ENCODE data around the gene PICK1.
"Not testable (repeated sequence)": the region's sequence is repeated elsewhere in the genome, so short reads cannot be mapped to it uniquely, and the experiment has no call there.

PICK1 gene

DNA sequence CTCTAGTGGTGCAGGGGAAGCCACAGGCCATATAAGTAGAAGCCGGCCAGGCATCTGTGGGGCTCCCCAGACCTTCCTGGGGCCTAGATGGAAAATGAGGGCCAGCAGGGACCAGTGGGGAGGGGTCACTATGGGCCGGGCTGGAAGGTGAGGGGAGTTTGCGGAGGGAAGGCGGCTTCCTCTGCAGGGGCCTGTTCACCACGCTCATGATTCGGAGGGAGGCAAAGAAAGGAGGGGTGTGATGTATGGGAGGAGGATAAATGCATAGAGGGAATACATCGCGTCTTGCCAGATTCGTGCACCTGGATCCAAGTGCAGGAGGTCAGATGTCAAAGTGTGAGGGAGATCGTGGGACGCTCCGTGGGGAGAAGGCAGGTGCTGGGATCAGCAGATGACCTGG lies 19.9 kb downstream of the PICK1 start:
- no peak for DNase-seq

DNA sequence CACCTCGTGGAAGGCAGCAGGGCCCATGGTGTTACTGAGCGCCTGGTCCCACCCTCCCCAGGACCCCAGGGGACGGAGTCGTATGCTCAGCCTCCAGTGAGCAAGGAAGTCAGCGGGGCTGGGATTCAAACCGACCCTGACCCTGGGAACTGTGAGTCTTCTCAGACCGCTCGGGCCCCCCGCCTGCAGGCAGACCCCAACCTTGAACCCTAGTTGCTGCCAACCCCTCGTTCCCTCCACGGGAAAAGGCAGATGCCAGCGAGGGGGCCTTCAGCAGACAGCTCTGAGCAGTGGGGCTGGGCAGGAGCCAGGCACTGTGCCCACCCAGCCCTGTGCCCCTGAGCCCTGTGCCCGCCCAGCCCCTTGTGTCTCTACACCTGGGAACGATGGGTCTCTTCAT lies 20.4 kb downstream of the PICK1 start:
- no peak for DNase-seq

DNA sequence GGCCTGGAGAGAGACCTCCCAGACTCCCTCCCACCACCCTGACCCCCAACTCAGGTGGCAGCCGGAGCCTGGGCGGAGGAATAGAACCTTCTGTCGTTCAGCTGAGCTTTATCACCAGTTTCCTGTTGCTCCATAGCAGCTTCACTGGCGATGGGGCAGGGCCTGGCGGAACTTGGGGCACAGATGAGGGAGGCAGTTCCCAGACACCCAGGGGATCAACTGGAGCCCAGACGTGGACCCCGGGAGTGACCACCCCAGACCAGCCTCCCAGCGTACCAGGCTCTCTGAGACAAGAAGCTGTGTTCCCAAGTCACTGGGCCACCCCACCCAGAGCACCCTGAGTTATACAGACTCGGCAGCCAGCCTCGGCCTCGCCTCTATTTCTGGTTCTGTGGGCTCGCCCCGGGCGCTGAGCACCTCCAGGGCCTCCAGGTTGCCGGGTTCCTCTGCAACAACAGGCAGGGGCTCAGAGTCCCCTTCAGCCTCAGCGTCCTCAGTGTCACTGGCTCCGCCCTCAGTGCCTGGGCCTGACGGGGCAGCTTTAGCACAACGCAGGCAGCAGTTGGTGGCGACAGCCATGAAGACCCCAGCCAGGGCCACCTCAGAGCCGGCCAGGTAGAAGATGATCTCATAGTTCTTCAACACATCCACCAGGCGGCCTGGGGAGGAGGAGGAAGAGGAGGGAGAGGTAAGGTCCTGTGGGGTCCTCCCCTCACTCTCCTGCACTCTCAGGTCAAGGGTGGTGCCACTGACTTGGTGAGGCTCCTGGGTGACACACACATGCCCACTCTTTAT lies 21.0 kb downstream of the PICK1 start:
- no peak for DNase-seq

DNA sequence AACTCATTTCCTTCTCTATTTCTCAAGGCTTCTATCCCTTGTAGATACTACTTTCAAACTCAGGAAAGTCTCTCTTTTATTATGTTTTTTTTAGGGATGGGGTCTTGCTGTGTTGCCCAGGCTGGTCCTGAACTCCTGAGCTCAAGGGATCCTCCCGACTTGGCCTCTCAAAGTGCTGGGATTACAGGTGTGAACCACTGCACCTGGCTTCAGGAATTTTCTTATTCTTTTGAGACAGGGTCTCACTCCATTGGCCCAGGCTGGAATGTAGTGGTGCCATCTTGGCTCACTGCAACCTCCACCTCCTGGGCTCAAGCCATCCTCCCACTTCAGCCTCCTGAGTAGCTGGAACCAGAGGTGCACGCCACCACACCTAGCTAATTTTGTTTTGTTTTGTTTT lies 22.0 kb downstream of the PICK1 start:
- not testable (repeated sequence) for DNase-seq

DNA sequence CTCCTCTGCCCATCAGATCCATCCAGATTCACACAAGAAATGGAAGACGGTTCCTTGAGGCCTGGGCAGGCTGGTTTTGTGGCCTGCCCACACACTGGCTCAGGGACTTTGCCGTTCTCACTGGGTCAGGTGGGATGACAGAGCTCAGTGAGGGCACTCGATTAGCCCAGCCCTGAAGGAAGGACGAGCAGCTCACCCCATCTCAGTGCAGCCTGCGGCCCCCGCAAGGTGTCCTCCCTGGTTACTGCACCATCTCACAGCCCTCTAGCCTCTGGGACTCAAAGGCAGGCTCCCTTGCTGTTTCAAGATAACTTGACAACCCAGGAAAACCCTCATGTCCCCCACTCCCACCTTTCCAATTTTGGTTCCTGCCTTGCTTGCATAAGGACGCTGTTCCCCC lies 22.6 kb downstream of the PICK1 start:
- no peak for DNase-seq

DNA sequence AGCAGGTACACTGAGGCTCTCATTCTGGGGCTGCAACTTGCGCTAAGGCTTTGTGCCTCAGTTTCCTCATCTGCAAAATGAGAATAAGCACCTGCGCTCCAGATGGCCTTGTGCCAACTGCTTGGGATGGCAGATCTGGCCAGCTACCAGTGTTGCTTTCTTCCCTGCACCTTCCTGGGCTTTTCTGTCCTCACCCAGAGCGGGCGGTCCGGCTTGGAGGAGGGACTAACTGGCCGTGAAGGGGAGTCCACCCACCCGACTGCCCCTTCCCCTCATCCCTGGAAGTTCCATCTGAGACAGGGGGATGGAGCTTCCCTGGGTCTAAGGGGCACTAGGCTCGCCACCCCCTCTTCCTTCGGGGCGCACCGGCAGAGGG lies 23.3 kb downstream of the PICK1 start:
- DNase-seq: no peak

DNA sequence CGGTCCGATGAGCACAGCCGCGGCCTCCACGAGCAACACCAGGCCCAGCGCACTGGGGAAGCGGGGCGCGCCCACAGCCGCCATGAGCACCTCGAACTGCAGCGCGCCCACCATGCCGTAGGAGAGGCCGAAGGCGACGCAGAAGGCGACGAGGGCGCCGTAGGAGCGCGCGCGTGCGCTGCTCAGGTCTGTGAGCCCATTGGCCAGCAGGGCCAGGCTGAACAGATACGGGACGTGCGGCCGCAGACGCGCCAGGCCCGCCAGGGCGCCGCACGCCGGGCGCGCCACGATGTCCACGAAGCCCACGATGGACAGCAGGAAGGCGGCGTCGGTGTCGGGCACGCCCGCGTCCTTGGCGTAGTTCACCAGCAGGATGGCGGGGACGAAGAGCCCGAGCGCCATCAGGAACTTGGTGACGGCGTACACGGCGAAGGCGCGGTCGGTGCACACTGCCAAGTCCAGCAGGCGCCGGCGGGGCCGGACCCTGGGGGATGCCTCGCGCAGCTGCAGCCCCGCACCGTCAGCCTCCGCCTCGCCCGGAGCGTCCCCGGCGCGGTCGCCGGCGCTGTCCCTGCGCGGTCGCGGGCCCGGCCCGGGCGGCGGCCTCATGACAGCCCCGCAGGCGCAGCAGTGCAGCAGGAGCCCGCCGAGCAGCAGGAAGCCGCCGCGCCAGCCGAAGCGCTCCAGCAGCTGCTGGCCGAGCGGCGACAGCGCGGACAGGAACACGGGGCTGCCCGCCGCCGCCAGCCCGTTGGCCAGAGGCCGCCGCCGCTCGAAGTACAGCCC lies 23.8 kb downstream of the PICK1 start:
- DNase-seq: no peak

DNA sequence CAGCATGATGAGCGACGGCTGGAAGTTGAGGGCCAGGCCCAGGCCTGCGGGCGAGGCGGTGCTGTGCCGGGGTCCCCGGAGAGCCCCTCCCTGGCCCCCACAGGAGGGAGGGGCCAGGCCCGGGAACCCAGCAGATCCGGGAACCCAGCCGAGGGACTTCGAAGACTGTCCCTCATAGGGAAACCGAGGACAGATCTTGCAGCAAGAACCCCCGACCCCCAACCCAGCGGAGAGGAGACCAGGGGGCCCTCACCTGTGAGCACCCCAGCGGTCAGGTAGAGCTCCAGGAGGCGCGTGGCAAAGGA lies 24.4 kb downstream of the PICK1 start:
- no peak for DNase-seq

DNA sequence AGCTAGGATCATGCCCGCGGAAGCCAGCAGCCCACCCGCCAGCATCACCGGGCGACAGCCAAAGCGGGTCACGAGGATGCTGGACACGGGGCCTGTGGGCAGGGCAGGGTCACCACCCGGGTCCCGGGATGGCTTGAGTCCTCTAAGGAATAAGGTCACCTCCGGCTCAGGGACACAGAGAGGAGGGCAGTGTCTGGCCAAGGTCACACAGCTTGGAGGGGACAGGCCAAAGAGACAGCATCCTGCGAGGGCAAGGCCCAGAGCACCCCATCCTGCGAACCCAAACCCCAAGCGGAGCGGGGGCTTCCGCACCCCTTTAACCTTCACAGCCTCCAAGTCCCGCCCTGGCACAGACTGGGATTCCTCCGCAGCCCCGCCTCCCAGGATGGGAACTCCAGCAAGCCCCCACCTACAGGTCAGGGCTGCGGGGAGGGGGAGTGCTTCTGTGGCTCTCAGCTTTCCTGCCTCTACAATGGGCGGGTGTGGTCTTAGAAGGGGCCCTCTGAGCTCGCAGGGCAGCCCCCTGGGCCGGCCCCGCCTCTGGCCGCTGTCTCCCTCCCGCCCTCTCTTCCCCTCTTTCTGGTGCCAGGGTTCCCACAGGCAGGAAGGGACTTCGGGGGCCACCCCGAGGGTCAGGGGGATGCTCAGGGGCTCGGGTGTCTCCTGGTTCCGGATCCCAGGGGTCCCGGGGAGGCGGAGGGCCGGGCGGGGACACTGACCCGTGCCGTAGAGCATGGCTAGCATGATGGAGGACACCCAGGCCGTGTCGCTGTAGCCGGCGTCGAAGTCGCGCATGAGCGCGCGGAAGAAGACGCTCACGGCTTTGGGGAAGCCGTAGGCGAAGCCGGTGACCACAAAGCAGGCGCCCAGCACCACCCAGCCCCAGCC lies 25.0 kb downstream of the PICK1 start:
- no peak for DNase-seq

DNA sequence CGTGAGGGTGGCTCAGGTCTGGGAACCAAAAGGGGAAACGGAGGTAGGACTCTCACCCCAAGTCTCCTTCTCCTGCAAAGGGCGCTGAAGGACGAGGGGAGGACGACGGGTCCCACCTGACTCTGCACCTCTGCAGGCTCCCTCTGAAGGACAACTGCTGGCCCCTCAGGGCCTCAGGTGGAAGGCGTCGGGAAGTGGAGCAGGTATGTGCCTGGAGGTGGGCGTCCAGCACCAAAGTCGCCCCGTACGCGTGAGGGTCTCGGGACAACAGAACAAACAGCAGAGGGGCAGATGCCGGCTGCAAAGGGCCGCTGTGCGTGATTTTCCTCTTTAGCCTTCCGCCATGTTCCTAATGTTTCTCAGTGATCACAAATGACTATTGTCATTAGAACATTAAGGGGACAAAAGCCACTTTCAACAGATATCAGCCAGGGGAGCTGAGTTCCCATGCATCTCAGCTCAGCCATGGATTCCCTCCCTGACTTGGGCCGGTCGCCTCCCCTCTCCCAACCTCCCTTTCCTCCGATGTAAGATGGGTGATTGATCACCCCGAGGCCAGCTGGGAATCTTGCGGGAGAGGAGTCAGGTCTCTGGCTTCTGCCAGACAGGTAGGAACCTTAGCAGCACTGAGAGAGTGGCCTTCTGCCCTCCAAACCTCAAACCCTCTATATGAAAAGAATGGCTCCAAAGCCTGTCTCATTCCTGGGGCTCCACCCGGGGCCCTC lies 25.9 kb downstream of the PICK1 start:
- no peak for DNase-seq

DNA sequence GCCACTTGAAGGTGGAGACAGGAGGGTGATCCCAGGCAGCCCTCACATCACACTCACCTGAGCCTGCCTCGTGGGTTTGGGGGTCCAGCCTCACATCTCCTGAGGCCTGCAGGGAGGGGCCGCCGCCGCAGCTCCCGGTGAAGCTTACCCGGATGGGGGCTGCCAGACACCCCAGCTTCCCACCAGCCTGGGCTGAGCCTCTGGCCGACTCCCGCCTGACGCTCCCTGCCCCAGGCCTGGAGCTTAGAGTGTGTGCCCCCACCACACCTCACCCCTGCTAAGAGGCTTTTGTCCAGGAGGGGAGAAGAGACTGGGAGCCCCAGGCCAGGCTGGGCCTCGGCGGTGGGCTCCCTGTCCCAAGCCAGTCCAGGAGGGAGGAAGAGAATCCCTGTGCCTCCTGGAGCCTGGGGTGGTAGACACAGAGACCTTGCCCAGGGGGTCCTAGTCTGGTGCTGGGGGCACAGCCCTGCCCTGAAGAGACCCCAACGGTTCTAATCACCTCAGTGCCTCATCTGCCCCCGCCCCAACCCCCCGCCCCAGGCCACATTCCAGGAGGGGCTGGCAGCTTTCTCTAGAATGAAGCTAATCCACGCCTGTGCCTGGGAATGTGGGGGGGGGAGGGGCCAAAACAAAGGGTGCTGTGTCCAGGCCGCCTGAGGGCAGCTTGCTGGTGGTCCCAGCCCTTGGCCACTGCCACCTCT lies 26.9 kb downstream of the PICK1 start, which contains the start of gene SLC16A8:
TSS of gene SLC16A8 (minus strand) at position 254 of the 701 bp plus-strand sequence. CDS start 1,311 bp downstream, outside the sequence.
- DNase-seq: no peak

DNA sequence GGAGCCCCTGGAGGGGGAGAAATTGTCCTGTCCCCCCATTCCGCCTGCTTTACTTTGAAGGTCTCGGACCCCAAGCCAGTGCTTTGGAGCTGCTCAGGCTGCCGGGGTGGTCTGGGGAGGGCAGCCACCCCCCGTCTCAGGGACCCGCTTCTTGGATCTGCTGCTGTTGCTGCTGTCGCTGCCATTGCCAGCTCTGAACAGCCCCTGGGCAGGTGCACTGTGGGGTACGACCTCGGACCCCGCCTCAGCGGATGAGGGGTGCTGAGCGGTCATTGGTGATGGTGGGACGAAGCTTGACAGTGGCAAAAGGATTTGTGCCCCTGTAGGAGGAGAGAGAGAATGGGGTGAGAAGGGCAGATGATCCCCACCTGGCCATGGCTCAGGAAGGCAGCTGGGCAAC lies 27.9 kb downstream of the PICK1 start:
- no peak for DNase-seq

DNA sequence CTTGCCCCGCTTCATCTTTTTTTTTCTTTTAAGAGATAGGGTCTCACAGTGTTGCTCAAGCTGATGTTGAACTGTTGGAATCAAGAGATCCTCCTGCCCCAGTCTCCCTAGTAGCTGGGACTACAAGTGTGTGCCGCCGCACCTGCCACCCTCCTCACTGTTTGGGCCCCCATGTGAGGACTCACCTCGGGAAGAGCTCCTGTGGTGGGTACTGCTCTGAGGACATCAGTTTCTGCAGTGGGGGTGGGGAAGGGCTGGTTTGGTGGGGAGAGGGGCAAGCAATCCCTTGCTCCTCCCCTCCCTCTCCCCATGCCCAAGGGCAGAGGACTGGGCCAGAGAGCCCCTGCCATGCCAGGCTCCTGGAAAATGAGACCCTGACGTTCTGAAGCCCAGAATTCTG lies 28.3 kb downstream of the PICK1 start:
- DNase-seq: no peak

DNA sequence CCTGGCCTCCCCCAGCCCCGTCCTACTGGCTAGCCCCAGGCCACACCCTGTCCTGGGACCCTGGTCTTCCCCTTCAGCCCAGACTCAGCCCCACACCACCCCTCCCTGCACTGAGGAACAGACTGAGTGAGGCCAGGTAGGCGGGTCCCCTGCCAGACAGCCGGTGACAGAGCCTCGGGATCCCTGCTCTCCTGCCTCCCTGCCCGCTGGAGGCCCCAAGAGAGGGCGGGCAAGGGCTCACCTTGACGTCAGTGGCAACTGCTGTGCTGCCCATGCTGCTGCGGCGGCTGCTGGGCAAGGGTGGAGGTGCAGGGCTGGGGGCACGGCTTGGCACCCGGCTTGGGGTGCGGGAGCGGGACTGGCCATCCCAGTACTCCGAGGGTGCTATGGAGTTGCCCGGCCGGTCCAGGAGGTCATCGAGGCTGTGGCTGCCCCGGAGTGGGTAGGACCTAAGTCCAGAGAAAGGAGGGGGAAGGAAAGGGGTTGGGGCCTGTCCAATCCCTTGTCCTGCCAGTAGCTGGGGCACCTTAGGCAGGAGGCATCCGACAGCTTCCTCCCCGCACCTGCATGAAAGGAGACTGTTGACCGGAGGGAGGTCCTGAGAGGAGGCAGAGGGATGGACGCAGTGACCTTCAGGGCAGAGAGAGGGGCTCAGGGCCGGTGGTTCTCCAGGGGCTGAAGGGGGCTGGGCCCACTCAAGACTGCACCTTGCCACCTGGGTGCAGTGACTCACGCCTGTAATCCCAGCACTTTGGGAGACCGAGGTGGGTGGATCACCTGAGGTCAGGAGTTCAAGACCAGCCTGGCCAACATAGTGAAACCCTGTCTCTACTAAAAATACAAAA lies 29.0 kb downstream of the PICK1 start:
- DNase-seq: no peak

DNA sequence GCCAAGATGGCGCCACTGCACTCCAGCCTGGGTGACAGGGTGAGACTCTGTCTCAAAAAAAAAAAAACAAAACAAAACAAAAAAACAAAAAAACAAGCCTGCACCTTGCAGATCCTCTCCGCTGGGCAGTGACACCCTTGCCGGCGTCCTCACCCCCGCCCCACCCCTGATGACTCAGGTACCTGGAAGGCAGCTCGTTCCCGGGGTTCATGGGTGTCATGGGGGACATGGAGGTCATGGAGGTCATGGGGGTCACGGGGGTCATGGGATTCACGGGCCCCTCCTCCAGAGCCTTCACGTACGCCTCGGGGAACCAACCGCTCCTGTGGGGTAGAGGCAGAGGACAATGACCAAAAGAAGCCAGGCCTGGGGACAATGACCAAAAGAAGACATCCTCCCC lies 29.7 kb downstream of the PICK1 start:
- DNase-seq: no peak

DNA sequence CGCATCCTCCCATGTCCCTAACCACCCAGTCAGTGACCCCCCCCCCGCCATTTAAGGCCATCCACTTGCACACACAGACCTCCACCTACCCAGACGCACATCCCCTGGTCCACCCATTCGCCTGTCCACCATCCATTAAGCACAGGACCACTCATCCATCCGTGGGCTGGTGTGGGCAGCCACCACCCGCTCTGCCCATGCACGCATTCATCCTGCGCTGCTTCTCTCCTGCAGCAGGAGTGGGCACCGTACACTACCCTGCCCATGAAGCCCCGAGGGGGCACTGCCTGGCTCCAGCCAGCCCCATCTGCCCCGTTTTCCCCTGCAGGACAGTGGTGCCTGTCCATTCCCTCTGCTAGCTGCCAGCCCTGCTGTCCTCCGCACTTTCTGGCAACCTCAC lies 30.7 kb downstream of the PICK1 start:
- DNase-seq: no peak

DNA sequence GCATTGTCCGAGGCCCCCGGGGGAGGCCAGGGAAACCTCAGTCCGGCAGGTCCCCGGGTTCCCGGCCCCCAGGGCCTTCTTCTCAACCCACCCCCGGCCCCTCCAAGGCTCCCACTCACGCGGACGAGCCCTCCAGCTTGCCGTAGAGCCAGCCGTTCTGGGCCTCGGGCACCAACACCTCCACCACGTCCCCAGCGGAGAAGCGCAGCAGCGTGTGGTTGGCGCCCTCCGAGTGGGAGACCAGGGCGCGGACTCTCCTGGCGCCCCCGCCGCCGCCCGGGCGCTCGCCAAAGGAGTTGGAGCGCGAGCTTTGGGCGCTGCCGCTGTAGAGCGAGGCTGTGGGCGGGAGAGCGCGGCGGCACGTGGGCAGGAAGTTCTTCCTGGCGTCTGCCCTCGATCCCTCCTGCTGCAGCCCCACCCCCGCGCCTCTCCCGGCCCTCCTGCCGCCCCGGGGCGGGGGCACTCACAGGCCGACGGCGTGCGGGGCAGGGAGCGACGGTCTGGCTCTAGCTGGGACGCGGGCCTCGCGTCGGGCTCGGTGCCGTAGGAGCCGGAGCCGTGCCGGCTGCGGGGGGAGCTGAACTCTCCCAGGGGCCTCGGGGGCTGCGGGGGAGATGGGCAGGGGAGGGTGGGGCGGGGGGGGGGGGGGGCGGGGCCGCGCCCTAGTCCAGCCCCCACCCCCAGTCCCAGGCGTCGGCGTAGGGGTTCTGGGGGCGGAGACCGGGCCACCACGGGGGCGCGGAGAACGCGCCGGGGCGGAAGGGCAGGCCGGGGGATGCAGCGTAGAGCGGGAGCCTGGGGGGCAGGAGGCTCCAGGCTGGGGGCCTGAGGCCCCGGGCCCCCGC lies 31.6 kb downstream of the PICK1 start:
- no peak for DNase-seq

DNA sequence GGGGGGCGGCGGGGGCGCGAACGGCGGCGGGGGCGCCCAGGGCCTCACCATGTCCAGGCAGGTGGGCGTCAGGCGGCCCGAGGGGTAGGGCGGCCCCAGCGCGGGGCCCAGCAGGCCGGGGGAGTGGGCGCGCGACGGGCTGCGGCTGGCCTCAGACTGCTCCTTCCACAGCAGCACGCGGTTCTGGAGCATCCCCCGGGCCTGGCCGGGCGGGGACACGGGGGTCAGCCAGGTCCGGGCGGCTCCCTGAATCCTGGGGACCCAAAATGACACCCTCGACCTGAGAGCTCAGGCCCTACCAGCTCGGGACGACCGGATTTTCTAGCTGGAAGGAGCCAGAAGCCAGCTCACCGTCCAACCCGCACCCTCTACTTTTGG lies 32.3 kb downstream of the PICK1 start:
- DNase-seq: no peak

DNA sequence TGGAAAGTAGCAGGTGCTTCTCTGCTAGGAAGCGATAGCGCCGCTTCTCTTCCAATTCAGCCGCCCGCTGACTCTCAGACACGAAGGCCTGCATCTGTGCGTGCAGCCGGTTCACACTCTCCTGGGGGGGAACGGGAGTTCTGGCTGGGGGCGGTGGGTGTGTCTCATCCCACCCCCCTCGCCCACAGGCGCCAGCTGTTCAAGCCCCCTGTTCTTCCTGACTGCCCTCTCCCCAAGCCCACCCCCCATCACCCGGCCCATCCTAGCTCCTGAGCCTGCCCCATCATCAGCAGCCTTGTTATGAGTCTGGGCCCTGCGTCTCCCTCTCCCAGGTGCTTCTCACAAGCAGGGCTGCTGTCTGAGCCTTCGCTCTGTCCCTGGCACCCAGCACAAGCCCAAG lies 39.9 kb downstream of the PICK1 start:
- DNase-seq: no peak

All from amniotic stem cell (primary cell).